Jurkat, Clone E6-1 (cell line): ENCODE results near the gene VTA1.
"Not testable (repeated sequence)": the region's sequence is repeated elsewhere in the genome, so short reads cannot be mapped to it uniquely, and the experiment has no call there.

Source experiments
- DNase-seq: peaks from one replicate; pipeline ENCODE4 v3.0.0-alpha.2; 2011; ENCODE audit warnings: low read depth, low spot score
- H3K4me3 ChIP-seq: 2 replicates; pipeline ENCODE4 v1.5.1; 2011; ENCODE audit warnings: mild to moderate bottlenecking, low read length, control low read depth, moderate library complexity

The VTA1 gene

GRCh38 chr6:142210606-142211005 lies 63.5 kb downstream of the VTA1 start:
- no peak for DNase-seq
- H3K4me3 ChIP-seq, result no peak overlapping the region

- DNase-seq, result no peak
These were observed 66.3 kb downstream of the VTA1 start for GRCh38 chr6:142213402-142213801.

GRCh38 chr6:142218446-142218845 lies 71.4 kb downstream of the VTA1 start:
- no peak for DNase-seq

More at GRCh38 chr6:142213402-142213801, 66.3 kb downstream of the VTA1 start:
- H3K4me3 ChIP-seq, result no peak overlapping the region

GRCh38 chr6:142222022-142222421 lies 75.0 kb downstream of the VTA1 start:
- H3K4me3 ChIP-seq, result no peak overlapping the region
- DNase-seq, result no peak

More at GRCh38 chr6:142218446-142218845, 71.4 kb downstream of the VTA1 start:
- H3K4me3 ChIP-seq, result no peak overlapping the region

- no peak overlapping the region for H3K4me3 ChIP-seq
- no peak for DNase-seq
These were observed 76.9 kb downstream of the VTA1 start for GRCh38 chr6:142223938-142224337.

GRCh38 chr6:142225115-142225514 lies 78.1 kb downstream of the VTA1 start:
- H3K4me3 ChIP-seq, result no peak overlapping the region
- no peak for DNase-seq

GRCh38 chr6:142225552-142225951 lies 78.5 kb downstream of the VTA1 start:
- DNase-seq, result no peak
- no peak overlapping the region for H3K4me3 ChIP-seq

GRCh38 chr6:142226731-142227130 lies 79.7 kb downstream of the VTA1 start:
- DNase-seq, result no peak
- H3K4me3 ChIP-seq, result no peak overlapping the region

- DNase-seq, H3K4me3 ChIP-seq: not testable (repeated sequence)
These were observed 82.6 kb downstream of the VTA1 start for GRCh38 chr6:142229518-142230270.

GRCh38 chr6:142232206-142233044 lies 85.4 kb downstream of the VTA1 start:
- DNase-seq, result peak; percentile 88
- peak overlapping the region; percentile 32 for H3K4me3 ChIP-seq

- no peak for DNase-seq
- H3K4me3 ChIP-seq, result no peak overlapping the region
These were observed 87.1 kb downstream of the VTA1 start for GRCh38 chr6:142233945-142234682.

- DNase-seq, result no peak
- no peak overlapping the region for H3K4me3 ChIP-seq
These were observed 88.2 kb downstream of the VTA1 start for GRCh38 chr6:142235272-142235671.

- DNase-seq, result no peak
- H3K4me3 ChIP-seq, result no peak overlapping the region
These were observed 88.7 kb downstream of the VTA1 start for GRCh38 chr6:142235791-142236190.

- DNase-seq, result no peak
- no peak overlapping the region for H3K4me3 ChIP-seq
These were observed 89.6 kb downstream of the VTA1 start for GRCh38 chr6:142236691-142237090.

- DNase-seq, result no peak
- no peak overlapping the region for H3K4me3 ChIP-seq
These were observed 91.8 kb downstream of the VTA1 start for GRCh38 chr6:142238881-142239280.

- no peak for DNase-seq
- no peak overlapping the region for H3K4me3 ChIP-seq
These were observed 93.1 kb downstream of the VTA1 start for GRCh38 chr6:142240179-142240578.

GRCh38 chr6:142241061-142241460 lies 94.0 kb downstream of the VTA1 start:
- no peak for DNase-seq
- no peak overlapping the region for H3K4me3 ChIP-seq

- DNase-seq, result no peak
- no peak overlapping the region for H3K4me3 ChIP-seq
These were observed 95.2 kb downstream of the VTA1 start for GRCh38 chr6:142242269-142242668.

GRCh38 chr6:142246960-142247359 lies 99.9 kb downstream of the VTA1 start:
- no peak overlapping the region for H3K4me3 ChIP-seq
- no peak for DNase-seq

GRCh38 chr6:142249266-142249665 lies 102.2 kb downstream of the VTA1 start:
- DNase-seq, result no peak
- no peak overlapping the region for H3K4me3 ChIP-seq
